Chondrocyte (in vitro differentiated cells): ENCODE results near the gene IGLL5. TPM values are rescaled to one million over a fixed set of nuclear protein-coding genes. Genes with fewer than 3 reads are reported as not detected.

Source experiments
- DNase-seq: peaks from one replicate; pipeline ENCODE4 v3.0.0; 2021; ENCODE audit warnings: mixed read lengths, low spot score
- H3K27ac Mint-ChIP-seq: one replicate; pipeline ENCODE4 v1.8.0; 2021; ENCODE audit warnings: mild to moderate bottlenecking, moderate library complexity, mixed read lengths; ENCODE audit not compliant: unreplicated experiment
- H3K27me3 Mint-ChIP-seq: 2 replicates; pipeline ENCODE4 v1.8.0; 2021; ENCODE audit warnings: low read depth, mixed read lengths
- H3K36me3 Mint-ChIP-seq: 2 replicates; pipeline ENCODE4 v1.8.0; 2021; ENCODE audit warnings: low read depth, mixed read lengths
- H3K4me1 Mint-ChIP-seq: 2 replicates; pipeline ENCODE4 v1.8.0; 2021; ENCODE audit warnings: low read depth, mild to moderate bottlenecking, mixed read lengths
- H3K4me3 Mint-ChIP-seq: one replicate; pipeline ENCODE4 v1.8.0; 2021; ENCODE audit warnings: mild to moderate bottlenecking, moderate library complexity, mixed read lengths; ENCODE audit not compliant: unreplicated experiment
- H3K9me3 Mint-ChIP-seq: 2 replicates; pipeline ENCODE4 v1.8.0; 2021; ENCODE audit warnings: low read depth, mixed read lengths
- total RNA-seq: library from RNA; stranded (reverse); gene quantifications from 3 replicates; pipeline ENCODE4 v1.2.1, GENCODE V29; 2021
- TF ChIP-seq, protein P1 (sequence below): fragments of 200-600 bp; sonication (generic); IDR thresholded peaks from 2 replicates; pipeline ENCODE4 v1.5.0; 2021; ENCODE audit warnings: antibody characterized with exemption, mild to moderate bottlenecking, moderate library complexity

Gene IGLL5
- total RNA-seq, 1 donor from 2014 or later = not detected

DNA sequence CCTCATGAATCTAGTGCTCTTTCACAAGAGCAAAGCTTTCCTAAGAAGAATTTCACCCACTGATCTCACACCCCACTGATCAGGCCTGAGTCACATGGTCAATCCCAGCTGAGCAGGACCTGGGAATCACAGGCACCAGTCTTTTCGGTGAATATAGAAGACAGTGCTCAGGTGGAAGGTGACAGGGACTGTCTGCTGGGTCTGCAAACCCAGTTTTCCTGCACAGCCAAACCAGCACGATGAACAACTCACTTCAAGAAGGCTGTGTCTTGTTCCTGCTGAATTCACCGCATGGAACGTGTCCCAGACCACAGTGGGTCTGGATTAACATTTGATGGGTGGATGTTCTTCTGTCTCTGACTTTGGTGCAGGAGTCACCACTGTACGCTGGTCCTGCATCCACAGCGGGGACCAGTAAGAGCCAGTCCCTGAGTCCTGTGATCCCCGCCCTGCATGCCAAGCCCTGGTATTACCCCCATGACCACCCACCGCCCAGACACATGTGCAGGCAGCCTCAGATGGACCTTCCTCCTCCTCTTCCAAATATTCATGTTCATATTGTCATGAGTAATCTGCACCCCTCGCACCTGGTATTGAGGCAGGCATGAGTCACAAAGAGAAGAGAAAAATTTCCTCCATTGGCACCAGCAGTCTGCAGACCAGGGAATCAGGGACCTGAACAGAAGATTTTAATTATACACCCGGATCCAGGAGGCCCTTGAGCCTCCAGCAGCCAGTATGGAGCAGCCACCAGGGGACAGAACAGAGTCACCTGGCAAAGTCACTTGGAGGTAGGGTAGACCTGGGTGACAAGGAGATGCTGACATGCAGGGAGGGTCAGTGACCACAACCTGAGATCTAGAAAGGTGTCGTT lies 8.6 kb upstream of the IGLL5 start:
- Mint-ChIP-seq H3K36me3 (no peaks in the 10 kb centered on the region), H3K9me3 (peaks cover 3% of the 10 kb centered on the region), H3K4me1 (no peaks in the 10 kb centered on the region), H3K4me3 (no peak overlapping the region), H3K27ac (no peak overlapping the region), H3K27me3 (peaks cover 30% of the 10 kb centered on the region)
- no peak for DNase-seq
- TF ChIP-seq, protein P1, sequence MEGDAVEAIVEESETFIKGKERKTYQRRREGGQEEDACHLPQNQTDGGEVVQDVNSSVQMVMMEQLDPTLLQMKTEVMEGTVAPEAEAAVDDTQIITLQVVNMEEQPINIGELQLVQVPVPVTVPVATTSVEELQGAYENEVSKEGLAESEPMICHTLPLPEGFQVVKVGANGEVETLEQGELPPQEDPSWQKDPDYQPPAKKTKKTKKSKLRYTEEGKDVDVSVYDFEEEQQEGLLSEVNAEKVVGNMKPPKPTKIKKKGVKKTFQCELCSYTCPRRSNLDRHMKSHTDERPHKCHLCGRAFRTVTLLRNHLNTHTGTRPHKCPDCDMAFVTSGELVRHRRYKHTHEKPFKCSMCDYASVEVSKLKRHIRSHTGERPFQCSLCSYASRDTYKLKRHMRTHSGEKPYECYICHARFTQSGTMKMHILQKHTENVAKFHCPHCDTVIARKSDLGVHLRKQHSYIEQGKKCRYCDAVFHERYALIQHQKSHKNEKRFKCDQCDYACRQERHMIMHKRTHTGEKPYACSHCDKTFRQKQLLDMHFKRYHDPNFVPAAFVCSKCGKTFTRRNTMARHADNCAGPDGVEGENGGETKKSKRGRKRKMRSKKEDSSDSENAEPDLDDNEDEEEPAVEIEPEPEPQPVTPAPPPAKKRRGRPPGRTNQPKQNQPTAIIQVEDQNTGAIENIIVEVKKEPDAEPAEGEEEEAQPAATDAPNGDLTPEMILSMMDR = no peak

- no peak for DNase-seq
- Mint-ChIP-seq H3K36me3 (no peaks in the 10 kb centered on the region), H3K4me1 (no peaks in the 10 kb centered on the region), H3K27me3 (peaks cover 35% of the 10 kb centered on the region), H3K27ac (no peak overlapping the region), H3K4me3 (no peak overlapping the region), H3K9me3 (peaks cover under 1% of the 10 kb centered on the region)
- TF ChIP-seq, protein P1 = no peak
Measured at GRCh38 chr22:22879675-22880155, 7.9 kb upstream of the IGLL5 start.

- no peak for DNase-seq
- Mint-ChIP-seq H3K36me3 (no peaks in the 10 kb centered on the region), H3K27ac (no peak overlapping the region), H3K4me3 (no peak overlapping the region), H3K27me3 (peaks cover 35% of the 10 kb centered on the region), H3K4me1 (no peaks in the 10 kb centered on the region), H3K9me3 (no peaks in the 10 kb centered on the region)
- TF ChIP-seq, protein P1 = no peak
Measured at GRCh38 chr22:22880645-22881044, 7.0 kb upstream of the IGLL5 start.

- H3K9me3 Mint-ChIP-seq = no peaks in the 10 kb centered on the region
- no peak overlapping the region for H3K4me3 Mint-ChIP-seq
- no peaks in the 10 kb centered on the region for H3K4me1 Mint-ChIP-seq
- H3K27ac Mint-ChIP-seq = no peak overlapping the region
- no peaks in the 10 kb centered on the region for H3K36me3 Mint-ChIP-seq
- DNase-seq = no peak
- TF ChIP-seq, protein P1 = no peak
- peaks cover 34% of the 10 kb centered on the region for H3K27me3 Mint-ChIP-seq
Measured at GRCh38 chr22:22881116-22882000, 6.3 kb upstream of the IGLL5 start.
